Posterior vena cava (tissue), 2 donors: Measurements from ENCODE around the gene GPRASP1. TPM values are rescaled to one million over a fixed set of nuclear protein-coding genes. Genes with fewer than 3 reads are reported as not detected.
"Not testable (repeated sequence)": the region's sequence is repeated elsewhere in the genome, so short reads cannot be mapped to it uniquely, and the experiment has no call there.

Experiments
- DNase-seq: peaks from one replicate; pipeline ENCODE4 v3.0.0-alpha.2; 2020; ENCODE audit warnings: low spot score
- intact Hi-C, 2 donors: fragments of 100-400 bp; cut with DNase I; formaldehyde crosslinking; loops; one replicate each; pipeline versions ENCODE4 v1.14.1 to v1.14.2; 2022 to 2023
- long read RNA-seq, 2 donors: library from polyadenylated mRNA; unstranded; transcript quantifications; one replicate each; pipeline ENCODE4 v2.0.0, GENCODE V29; 2020 to 2021
- total RNA-seq, 2 donors: library from RNA; stranded (reverse); fragmentation: NEBNext Ultra II Directional; extraction: Animal tissue kit (Norgen Biotek cat#: 25700); gene quantifications; one replicate each; pipeline ENCODE4 v1.2.1, GENCODE V29; 2021
- donor health status: DM: yes; HTN: yes; CAD: no.
- donor health status: DM: yes; HTN: yes; CAD: no.

The GPRASP1 gene
- total RNA-seq = 10 to 100 TPM; 10.2 to 11.1 TPM
- long read RNA-seq, donor 1, full-length matches to known transcripts = 1 of 3 reads
- long read RNA-seq, donor 1, partial matches to known transcripts = 0 of 3 reads
- long read RNA-seq, donor 1, other reads (novel, unspliced or antisense) = 2 of 3 reads
- long read RNA-seq, donor 2, partial matches to known transcripts = 0 of 3 reads
- long read RNA-seq, donor 2, other reads (novel, unspliced or antisense) = 3 of 3 reads

- peak; percentile 86 for DNase-seq
- intact Hi-C loops = loop anchor here in 1 of 2 donors (10.0 kb wide), 1 partner anchor 137 kb away; the partner anchor contains the start of gene TMSB15A
Measured at GRCh38 chrX:102651242-102652011, at the start of gene GPRASP1. GPRASP1 (plus strand) TSS chrX:102651483; CDS start chrX:102653914, 2,431 bp downstream.

GRCh38 chrX:102604327-102604726 is 47.0 kb upstream of the GPRASP1 start:
- no peak for DNase-seq
- intact Hi-C loops = no loop called here

GRCh38 chrX:102606115-102606514 is 45.2 kb upstream of the GPRASP1 start:
- no peak for DNase-seq

GRCh38 chrX:102610905-102611304 is 40.4 kb upstream of the GPRASP1 start:
- DNase-seq = no peak
- intact Hi-C loops = loop anchor here in 1 of 2 donors (10.0 kb wide), 1 partner anchor 294 kb away; no protein-coding TSS in a partner anchor

More at GRCh38 chrX:102606115-102606514, 45.2 kb upstream of the GPRASP1 start:
- intact Hi-C loops = no loop called here

- intact Hi-C loops = no loop called here
- DNase-seq = no peak
Measured at GRCh38 chrX:102624105-102624504, 27.2 kb upstream of the GPRASP1 start.

- intact Hi-C loops = no loop called here
- no peak for DNase-seq
Measured at GRCh38 chrX:102627640-102628039, 23.6 kb upstream of the GPRASP1 start.

GRCh38 chrX:102637561-102637960 is 13.7 kb upstream of the GPRASP1 start:
- intact Hi-C loops = no loop called here

GRCh38 chrX:102650903-102651241 is 411 bp upstream of the GPRASP1 start:
- DNase-seq = no peak
- intact Hi-C loops = loop anchor here in 1 of 2 donors (10.0 kb wide), 1 partner anchor 136 kb away; the partner anchor contains the start of gene TMSB15A

More at GRCh38 chrX:102637561-102637960, 13.7 kb upstream of the GPRASP1 start:
- no peak for DNase-seq

GRCh38 chrX:102652031-102652688 is 877 bp downstream of the GPRASP1 start:
- intact Hi-C loops = loop anchor here in 1 of 2 donors (10.0 kb wide), 1 partner anchor 137 kb away; the partner anchor contains the start of gene TMSB15A
- DNase-seq = no peak

GRCh38 chrX:102654696-102655095 is 3.4 kb downstream of the GPRASP1 start:
- intact Hi-C loops = loop anchor here in 1 of 2 donors (10.0 kb wide), 1 partner anchor 140 kb away; the partner anchor contains the start of gene TMSB15A
- DNase-seq = no peak

- no peak for DNase-seq
- intact Hi-C loops = loop anchor here in 1 of 2 donors (10.0 kb wide), 1 partner anchor 144 kb away; the partner anchor contains the start of gene TMSB15A
Measured at GRCh38 chrX:102658556-102658955, 7.3 kb downstream of the GPRASP1 start.

- peak; percentile 93 for DNase-seq
- intact Hi-C loops = loop anchor here in 1 of 2 donors (10.0 kb wide), 1 partner anchor 145 kb away; the partner anchor contains the start of gene TMSB15A
Measured at GRCh38 chrX:102659790-102660757, 8.8 kb downstream of the GPRASP1 start.

GRCh38 chrX:102663820-102664219 is 12.5 kb downstream of the GPRASP1 start:
- intact Hi-C loops, DNase-seq: not testable (repeated sequence)

- intact Hi-C loops, DNase-seq: not testable (repeated sequence)
Measured at GRCh38 chrX:102667034-102667433, 15.8 kb downstream of the GPRASP1 start.

GRCh38 chrX:102669526-102669925 is 18.2 kb downstream of the GPRASP1 start:
- no peak for DNase-seq
- intact Hi-C loops = no loop called here

- intact Hi-C loops = no loop called here
Measured at GRCh38 chrX:102672856-102673255, 21.6 kb downstream of the GPRASP1 start.

GRCh38 chrX:102677479-102677878 is 26.2 kb downstream of the GPRASP1 start:
- intact Hi-C loops, DNase-seq: not testable (repeated sequence)

More at GRCh38 chrX:102672856-102673255, 21.6 kb downstream of the GPRASP1 start:
- no peak for DNase-seq

GRCh38 chrX:102684772-102685520 is 33.7 kb downstream of the GPRASP1 start:
- DNase-seq = no peak
- intact Hi-C loops = no loop called here
